ENCODE measurements around the gene SZRD1.

SZRD1 gene

GRCh38 chr1:16441282-16441665, 74.2 kb downstream of the SZRD1 start:
- no peak for DNase-seq

GRCh38 chr1:16442265-16442664, 75.2 kb downstream of the SZRD1 start:
- DNase-seq: no peak

- no peak for DNase-seq
These were observed 75.9 kb downstream of the SZRD1 start for GRCh38 chr1:16442941-16443340.

GRCh38 chr1:16443975-16444770, 77.1 kb downstream of the SZRD1 start:
- DNase-seq: no peak

- no peak for DNase-seq
These were observed 78.0 kb downstream of the SZRD1 start for GRCh38 chr1:16445052-16445451.

DNA sequence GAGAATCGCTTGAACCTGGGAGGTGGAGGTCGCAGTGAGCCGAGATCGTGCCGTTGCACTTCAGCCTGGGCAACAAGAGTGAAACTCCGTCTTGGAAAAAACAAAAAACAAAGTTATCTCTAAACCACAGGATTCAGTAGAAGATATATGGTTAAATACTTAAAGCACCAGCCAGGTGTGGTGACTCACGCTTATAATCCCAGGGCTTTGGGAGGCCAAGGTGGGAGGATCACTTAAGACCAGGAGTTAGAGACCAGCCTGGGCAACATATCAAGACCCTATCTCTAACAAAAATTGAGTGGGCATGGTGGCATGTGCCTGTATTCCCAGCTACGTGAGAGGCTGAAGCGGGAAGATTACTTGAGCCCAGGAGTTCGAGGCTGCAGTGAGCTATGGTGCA, 79.1 kb downstream of the SZRD1 start:
- DNase-seq: no peak

DNA sequence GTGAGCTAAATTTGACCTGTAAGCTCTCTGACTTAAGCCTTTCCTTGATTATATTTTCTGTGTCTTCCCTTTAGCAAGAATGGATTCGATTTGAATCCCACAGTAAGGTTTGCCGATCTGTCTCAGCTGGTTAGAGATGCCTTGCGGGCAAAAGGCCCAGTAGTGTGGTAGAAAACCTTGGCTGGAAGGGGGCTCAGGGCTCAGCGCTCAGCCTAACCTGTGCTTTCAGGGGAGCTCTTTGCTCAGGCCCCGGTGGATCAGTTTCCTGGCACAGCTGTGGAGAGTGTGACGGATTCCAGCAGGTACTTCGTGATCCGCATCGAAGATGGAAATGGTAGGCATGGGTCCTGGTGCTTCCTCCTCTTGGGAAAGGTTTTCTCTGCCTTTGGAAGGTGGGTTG, 80.6 kb downstream of the SZRD1 start:
- no peak for DNase-seq

Data from eye (tissue), 1 donor.